Measurements from ENCODE around the gene ZNF2.

Gene ZNF2

GRCh38 chr2:95208106-95208505 lies 42.5 kb downstream of the ZNF2 start:
- DNase-seq, result no peak
- H3K27me3 ChIP-seq, result no peaks in the 10 kb centered on the region
- H3K36me3 ChIP-seq, result no peaks in the 10 kb centered on the region; the same call in 1 of the 2 replicates
- peak overlapping the region; percentile 67 for H3K4me3 ChIP-seq (ENCODE audit: low read depth, low read length)
- no peaks in the 10 kb centered on the region for H3K4me1 ChIP-seq
- no peaks in the 10 kb centered on the region for H3K9me3 ChIP-seq
- TF ChIP-seq CTCF (IDR thresholded peaks at IDR 0.05; ENCODE audit: low read depth, low read length), result no peak

GRCh38 chr2:95215018-95215612 lies 49.5 kb downstream of the ZNF2 start:
- no peak for TF ChIP-seq CTCF (IDR thresholded peaks at IDR 0.05; ENCODE audit: low read depth, low read length)
- no peaks in the 10 kb centered on the region for H3K27me3 ChIP-seq
- DNase-seq, result no peak
- no peak overlapping the region for H3K4me3 ChIP-seq (ENCODE audit: low read depth, low read length)
- no peaks in the 10 kb centered on the region for H3K9me3 ChIP-seq
- no peaks in the 10 kb centered on the region; the same call in 1 of the 2 replicates for H3K36me3 ChIP-seq
- H3K4me1 ChIP-seq, result no peaks in the 10 kb centered on the region

GRCh38 chr2:95220449-95220848 lies 54.8 kb downstream of the ZNF2 start:
- DNase-seq, result no peak
- no peak overlapping the region for H3K4me3 ChIP-seq (ENCODE audit: low read depth, low read length)
- H3K36me3 ChIP-seq, result no peaks in the 10 kb centered on the region
- TF ChIP-seq CTCF (IDR thresholded peaks at IDR 0.05; ENCODE audit: low read depth, low read length), result no peak
- no peaks in the 10 kb centered on the region for H3K9me3 ChIP-seq
- no peaks in the 10 kb centered on the region for H3K27me3 ChIP-seq
- H3K4me1 ChIP-seq, result no peaks in the 10 kb centered on the region

GRCh38 chr2:95225658-95226057 lies 60.0 kb downstream of the ZNF2 start:
- no peaks in the 10 kb centered on the region for H3K27me3 ChIP-seq
- DNase-seq, result no peak
- TF ChIP-seq CTCF (IDR thresholded peaks at IDR 0.05; ENCODE audit: low read depth, low read length), result no peak
- H3K9me3 ChIP-seq, result no peaks in the 10 kb centered on the region
- no peak overlapping the region for H3K4me3 ChIP-seq (ENCODE audit: low read depth, low read length)
- H3K36me3 ChIP-seq, result no peaks in the 10 kb centered on the region
- H3K4me1 ChIP-seq, result no peaks in the 10 kb centered on the region

- peak; percentile 60 for TF ChIP-seq CTCF (IDR thresholded peaks at IDR 0.05; ENCODE audit: low read depth, low read length)
- Histone ChIP-seq H3K27me3 (no peaks in the 10 kb centered on the region), H3K4me3 (ENCODE audit: low read depth, low read length) (no peak overlapping the region), H3K9me3 (no peaks in the 10 kb centered on the region), H3K4me1 (no peaks in the 10 kb centered on the region), H3K36me3 (no peaks in the 10 kb centered on the region)
- DNase-seq, result peak; percentile 49
These were observed 66.1 kb downstream of the ZNF2 start for GRCh38 chr2:95231723-95232122.

GRCh38 chr2:95232232-95232631 lies 66.6 kb downstream of the ZNF2 start:
- DNase-seq, result no peak
- TF ChIP-seq CTCF (IDR thresholded peaks at IDR 0.05; ENCODE audit: low read depth, low read length), result no peak

More at GRCh38 chr2:95232232-95232631, 66.6 kb downstream of the ZNF2 start:
- H3K36me3 ChIP-seq, result no peaks in the 10 kb centered on the region
- H3K9me3 ChIP-seq, result no peaks in the 10 kb centered on the region
- no peak overlapping the region for H3K4me3 ChIP-seq (ENCODE audit: low read depth, low read length)
- H3K4me1 ChIP-seq, result no peaks in the 10 kb centered on the region
- H3K27me3 ChIP-seq, result no peaks in the 10 kb centered on the region
